HAP-1 (cell line): ENCODE results near the gene SIX2.

Experiments used
- DNase-seq, 2 experiments: peaks; one replicate each; pipeline ENCODE4 v3.0.0-alpha.2; 2016 to 2020; ENCODE audit warnings: low spot score in 2 of 2
- H3K27me3 ChIP-seq: fragments of 250-450 bp; sonication (Bioruptor Pico); 2 replicates; pipeline ENCODE4 v1.5.1; 2020; ENCODE audit warnings: low read depth, mild to moderate bottlenecking, moderate library complexity
- H3K36me3 ChIP-seq: fragments of 250-450 bp; sonication (Bioruptor Pico); replicated peaks from 2 replicates; pipeline ENCODE4 v1.5.1; 2020; ENCODE audit warnings: mild to moderate bottlenecking
- H3K4me1 ChIP-seq: fragments of 250-450 bp; sonication (Bioruptor Pico); 2 replicates; pipeline ENCODE4 v1.5.1; 2020; ENCODE audit warnings: mild to moderate bottlenecking
- H3K4me3 ChIP-seq: fragments of 250-450 bp; sonication (Bioruptor Pico); 2 replicates; pipeline ENCODE4 v1.5.1; 2020; ENCODE audit warnings: mild to moderate bottlenecking, moderate library complexity
- H3K9me3 ChIP-seq: fragments of 250-450 bp; sonication (Bioruptor Pico); 2 replicates; pipeline ENCODE4 v1.5.1; 2020; ENCODE audit warnings: mild to moderate bottlenecking, moderate library complexity
- in situ Hi-C: fragments of 300-500 bp; cut with MboI; formaldehyde crosslinking; loops from 3 replicates; pipeline ENCODE4 v1.14.3; 2020; ENCODE audit warnings: low sequenced_read_pairs, inconsistent platforms, mixed read lengths

Gene SIX2

DNA sequence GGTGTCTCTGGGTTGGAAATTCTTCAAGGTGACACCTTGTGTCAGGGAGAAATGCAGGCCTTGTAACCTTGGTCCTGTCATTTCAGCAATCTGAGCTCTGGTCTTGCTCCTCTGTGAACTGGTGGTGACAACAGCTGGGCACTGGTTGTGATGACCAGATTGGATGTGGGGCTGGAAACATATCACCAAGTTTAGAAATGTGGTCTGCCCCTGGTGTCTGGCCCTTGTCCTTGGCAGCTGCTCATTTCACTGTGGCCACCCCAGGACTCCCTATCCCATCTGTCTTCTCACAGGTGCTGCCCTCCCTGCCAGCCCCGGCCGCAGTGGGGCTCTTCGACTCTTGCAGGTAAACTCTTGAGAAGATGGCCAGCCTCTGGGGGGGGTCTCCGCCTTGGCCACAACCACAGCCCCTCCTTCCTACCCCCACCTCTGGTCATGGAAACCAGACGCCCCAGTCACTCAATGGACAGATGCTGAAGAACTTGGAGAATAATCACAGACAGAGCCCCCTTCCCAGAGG is 47.0 kb downstream of the SIX2 start:
- H3K4me3 ChIP-seq = no peak overlapping the region
- no peaks in the 10 kb centered on the region for H3K27me3 ChIP-seq
- in situ Hi-C loops = loop anchor here (25.0 kb wide), 2 partner anchors 575 to 925 kb away; no protein-coding TSS in a partner anchor
- DNase-seq = no peak
- no peaks in the 10 kb centered on the region for H3K36me3 ChIP-seq
- H3K9me3 ChIP-seq = no peaks in the 10 kb centered on the region
- H3K4me1 ChIP-seq = no peaks in the 10 kb centered on the region

DNA sequence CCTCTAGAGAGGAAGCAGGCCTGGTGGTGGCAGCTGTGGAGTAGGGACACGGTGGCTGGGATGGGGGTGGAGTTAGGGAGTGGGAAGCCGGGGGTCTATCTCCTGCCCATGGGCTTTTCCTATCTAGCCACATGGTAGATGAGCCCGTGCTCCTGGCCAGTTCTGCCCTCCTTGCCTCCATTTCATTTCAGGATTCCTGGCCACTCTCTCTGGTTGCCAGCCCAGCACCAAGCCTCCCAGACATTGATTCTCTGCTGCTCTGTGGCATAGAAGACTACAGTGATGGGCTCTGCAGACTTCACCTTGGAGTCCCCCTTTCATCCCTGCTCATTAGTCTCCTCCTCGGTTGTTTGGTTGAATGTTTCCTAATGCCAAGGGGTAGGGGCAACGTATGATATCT is 48.4 kb downstream of the SIX2 start:
- Histone ChIP-seq H3K4me3 (no peak overlapping the region), H3K9me3 (no peaks in the 10 kb centered on the region), H3K36me3 (no peaks in the 10 kb centered on the region), H3K4me1 (peaks cover 1% of the 10 kb centered on the region; the same call in 1 of the 2 replicates), H3K27me3 (no peaks in the 10 kb centered on the region)
- no peak for DNase-seq
- in situ Hi-C loops = loop anchor here (25.0 kb wide), 2 partner anchors 574 to 924 kb away; no protein-coding TSS in a partner anchor

DNA sequence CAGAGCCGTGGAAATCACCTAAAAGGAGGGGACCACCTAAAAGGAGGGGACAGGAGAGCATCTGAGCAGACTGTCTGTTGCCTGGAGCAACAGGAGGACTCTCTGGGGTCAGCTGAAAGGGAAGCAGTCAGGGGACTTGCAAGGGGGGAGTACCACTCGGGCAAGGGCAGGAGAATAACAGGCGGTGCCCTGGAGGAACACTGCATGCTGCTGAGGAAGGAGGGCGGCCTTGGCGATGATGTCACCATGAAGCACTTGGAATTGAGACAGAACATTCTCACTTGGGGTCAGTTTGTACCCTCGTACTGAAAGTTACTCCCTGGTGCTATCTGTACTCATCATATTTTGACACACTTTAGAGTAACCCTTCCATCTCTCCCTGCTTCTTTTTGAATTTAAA is 49.4 kb downstream of the SIX2 start:
- Histone ChIP-seq H3K4me3 (no peak overlapping the region), H3K9me3 (no peaks in the 10 kb centered on the region), H3K27me3 (no peaks in the 10 kb centered on the region), H3K36me3 (no peaks in the 10 kb centered on the region), H3K4me1 (peaks cover 4% of the 10 kb centered on the region; the same call in 1 of the 2 replicates)
- DNase-seq = no peak
- in situ Hi-C loops = loop anchor here (25.0 kb wide), 2 partner anchors 573 to 923 kb away; no protein-coding TSS in a partner anchor

DNA sequence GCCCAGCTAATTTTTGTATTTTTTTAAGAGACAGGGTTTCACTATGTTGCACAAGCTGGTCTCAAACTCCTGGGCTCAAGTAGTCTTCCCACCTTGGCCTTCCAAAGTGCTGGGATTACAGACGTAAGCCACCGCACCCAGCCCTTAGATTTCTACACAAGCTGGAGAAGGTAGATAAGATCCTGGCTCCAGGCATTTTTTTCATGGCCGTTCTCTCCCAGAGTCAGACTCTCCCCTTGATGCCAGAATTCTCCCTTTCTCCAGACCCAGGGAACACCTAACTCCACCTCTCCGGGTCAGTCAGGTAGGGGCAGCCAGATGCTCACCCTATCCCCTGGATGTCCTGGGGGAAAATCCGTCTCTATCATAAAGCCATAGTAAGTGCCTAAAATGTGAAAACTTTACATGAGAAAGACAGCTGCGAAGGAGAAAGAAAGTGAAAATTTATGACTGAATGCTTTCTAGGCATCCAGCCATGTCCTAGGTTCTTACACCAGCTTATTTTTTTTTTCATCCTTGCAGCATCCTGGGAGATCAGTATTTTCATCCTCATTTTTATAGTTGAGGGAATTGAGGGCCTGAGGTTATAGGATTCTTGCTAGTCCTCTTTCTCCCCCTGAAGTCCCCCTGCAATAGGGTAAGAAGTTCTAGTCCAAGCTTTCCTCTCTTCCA is 51.5 kb downstream of the SIX2 start:
- in situ Hi-C loops = loop anchor here (25.0 kb wide), 2 partner anchors 570 to 920 kb away; no protein-coding TSS in a partner anchor

DNA sequence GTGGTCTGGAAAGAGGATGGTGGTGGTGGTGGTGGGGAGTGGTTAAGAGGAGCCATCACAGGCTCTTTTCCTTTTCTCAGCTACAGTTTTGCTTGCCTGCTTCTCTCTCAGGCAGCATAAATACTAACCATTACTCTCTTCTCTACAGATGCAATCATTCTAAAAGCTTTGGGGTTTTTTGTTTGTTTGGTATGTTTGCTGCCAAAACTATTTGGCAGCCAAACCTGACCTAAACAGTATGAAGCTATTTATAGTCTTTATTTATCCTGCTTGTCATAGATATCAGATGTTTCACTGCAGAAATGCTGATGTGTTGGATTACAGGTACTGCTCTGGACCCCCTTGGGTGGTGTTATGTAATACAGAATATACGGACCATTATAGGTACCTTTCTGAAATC is 52.4 kb downstream of the SIX2 start:
- in situ Hi-C loops = loop anchor here (25.0 kb wide), 2 partner anchors 570 to 920 kb away; no protein-coding TSS in a partner anchor
- no peak for DNase-seq
- Histone ChIP-seq H3K4me1 (peaks cover 4% of the 10 kb centered on the region; the same call in 1 of the 2 replicates), H3K4me3 (no peak overlapping the region), H3K36me3 (no peaks in the 10 kb centered on the region; the same call in 1 of the 2 replicates), H3K27me3 (no peaks in the 10 kb centered on the region), H3K9me3 (no peaks in the 10 kb centered on the region)

More for the DNA sequence above, 51.5 kb downstream of the SIX2 start:
- H3K27me3 ChIP-seq = no peaks in the 10 kb centered on the region
- H3K4me3 ChIP-seq = no peak overlapping the region
- no peak for DNase-seq
- peaks cover 4% of the 10 kb centered on the region; the same call in 1 of the 2 replicates for H3K4me1 ChIP-seq
- no peaks in the 10 kb centered on the region for H3K9me3 ChIP-seq
- H3K36me3 ChIP-seq = no peaks in the 10 kb centered on the region

DNA sequence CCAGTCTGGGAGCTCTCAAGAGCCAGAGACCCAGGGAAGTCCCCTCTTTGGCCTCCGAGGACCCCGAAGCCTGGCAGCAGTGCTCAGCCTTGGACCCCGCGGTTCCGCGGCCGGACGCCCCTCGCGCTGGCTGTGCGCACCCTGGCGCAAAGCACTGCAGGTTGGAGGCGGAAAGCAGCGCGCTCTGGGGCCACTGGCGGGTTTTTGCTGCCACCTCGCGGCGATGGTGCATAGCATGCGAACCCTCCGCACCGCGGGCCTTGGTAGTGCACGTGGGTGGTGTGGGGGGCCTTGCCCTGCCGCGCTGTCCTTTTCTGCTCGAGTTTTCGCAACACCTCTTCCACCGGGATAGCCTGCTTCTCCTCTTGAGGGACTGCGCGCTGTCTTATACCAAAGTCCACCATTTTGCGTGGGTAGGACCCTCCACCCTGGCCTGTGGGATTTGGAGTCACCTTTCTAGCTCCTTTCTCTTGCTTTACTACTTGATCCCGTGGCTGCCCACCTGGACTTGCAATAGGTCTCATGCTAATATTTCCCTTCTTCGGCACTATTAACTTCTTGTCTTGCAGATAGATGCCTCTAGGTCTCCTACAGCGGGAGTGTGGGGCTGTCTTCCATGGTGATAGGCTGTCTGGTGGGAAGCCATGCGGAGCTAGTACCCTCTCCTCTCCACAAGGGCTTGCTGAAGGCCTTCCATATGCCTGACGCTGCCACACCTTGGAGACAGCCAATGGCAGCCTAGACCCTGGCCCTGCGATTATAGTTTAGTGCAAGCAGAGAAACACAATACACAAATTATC is 53.5 kb downstream of the SIX2 start:
- Histone ChIP-seq H3K9me3 (no peaks in the 10 kb centered on the region), H3K4me1 (peaks cover 4% of the 10 kb centered on the region; the same call in 1 of the 2 replicates), H3K4me3 (peak overlapping the region; percentile 13; the same call in 1 of the 2 replicates), H3K27me3 (no peaks in the 10 kb centered on the region), H3K36me3 (no peaks in the 10 kb centered on the region; the same call in 1 of the 2 replicates)
- in situ Hi-C loops = loop anchor here (25.0 kb wide), 2 partner anchors 568 to 918 kb away; no protein-coding TSS in a partner anchor
- DNase-seq = peak; percentile 58 to 91
